Ectodermal cell (in vitro differentiated cells): ENCODE data around the gene DNM3.
"Not testable (repeated sequence)": the region's sequence is repeated elsewhere in the genome, so short reads cannot be mapped to it uniquely, and the experiment has no call there.

Experiments used
- H3K27ac ChIP-seq: 2 replicates; pipeline ENCODE4 v1.7.0; 2013; ENCODE audit warnings: mild to moderate bottlenecking, low read depth, low read length; ENCODE audit not compliant: insufficient read depth, poor library complexity, severe bottlenecking
- H3K27me3 ChIP-seq: 2 replicates; pipeline ENCODE4 v1.7.0; 2013; ENCODE audit warnings: mild to moderate bottlenecking, low read length; ENCODE audit not compliant: insufficient read depth, control insufficient read depth, poor library complexity, severe bottlenecking
- H3K36me3 ChIP-seq: one replicate; pipeline ENCODE4 v1.7.0; 2013; ENCODE audit warnings: low read length; ENCODE audit not compliant: control insufficient read depth, insufficient read depth
- H3K4me1 ChIP-seq: one replicate; pipeline ENCODE4 v1.7.0; 2013; ENCODE audit warnings: low read length; ENCODE audit not compliant: control insufficient read depth, insufficient read depth
- H3K4me3 ChIP-seq: 2 replicates; pipeline ENCODE4 v1.7.0; 2013; ENCODE audit warnings: low read depth, low read length, control low read depth; ENCODE audit not compliant: insufficient read depth
- H3K9me3 ChIP-seq: 2 replicates; pipeline ENCODE4 v1.7.0; 2013; ENCODE audit warnings: mild to moderate bottlenecking, low read length, moderate library complexity; ENCODE audit not compliant: control insufficient read depth
- WGBS, 2 experiments: methylation state at CpG; one replicate each; pipeline ENCODE4 v1.1.7; 2013; ENCODE audit warnings: missing lambda C conversion rate in 2 of 2; 5-methylcytosine and 5-hydroxymethylcytosine counted together

The DNM3 gene

DNA sequence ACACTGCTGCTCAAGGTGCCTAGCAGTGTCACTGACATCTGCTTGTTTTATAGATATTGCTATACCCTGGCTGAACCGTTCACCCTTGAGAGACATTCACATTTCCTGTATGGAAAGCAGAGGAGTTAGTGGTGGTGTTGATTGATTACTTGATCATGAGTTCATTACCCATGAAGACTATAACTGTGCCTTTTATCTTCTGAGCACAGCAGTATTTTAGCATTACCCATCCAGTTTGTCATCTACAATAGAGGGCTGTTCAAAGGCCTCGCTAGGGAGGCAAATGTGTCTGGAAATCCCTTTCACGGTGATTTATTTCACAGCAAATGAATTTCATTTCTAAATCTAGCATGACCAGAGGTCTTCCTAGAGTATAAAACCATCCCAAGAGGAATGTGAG lies 160.0 kb downstream of the DNM3 start:
- Histone ChIP-seq H3K36me3 (no peaks in the 10 kb centered on the region), H3K27me3 (no peaks in the 10 kb centered on the region), H3K4me3 (no peak overlapping the region), H3K9me3 (no peaks in the 10 kb centered on the region), H3K4me1 (no peaks in the 10 kb centered on the region), H3K27ac (no peak overlapping the region)
- WGBS, 2 experiments: 88 to 95% methylated on average over 3 of the region's 3 CpGs

DNA sequence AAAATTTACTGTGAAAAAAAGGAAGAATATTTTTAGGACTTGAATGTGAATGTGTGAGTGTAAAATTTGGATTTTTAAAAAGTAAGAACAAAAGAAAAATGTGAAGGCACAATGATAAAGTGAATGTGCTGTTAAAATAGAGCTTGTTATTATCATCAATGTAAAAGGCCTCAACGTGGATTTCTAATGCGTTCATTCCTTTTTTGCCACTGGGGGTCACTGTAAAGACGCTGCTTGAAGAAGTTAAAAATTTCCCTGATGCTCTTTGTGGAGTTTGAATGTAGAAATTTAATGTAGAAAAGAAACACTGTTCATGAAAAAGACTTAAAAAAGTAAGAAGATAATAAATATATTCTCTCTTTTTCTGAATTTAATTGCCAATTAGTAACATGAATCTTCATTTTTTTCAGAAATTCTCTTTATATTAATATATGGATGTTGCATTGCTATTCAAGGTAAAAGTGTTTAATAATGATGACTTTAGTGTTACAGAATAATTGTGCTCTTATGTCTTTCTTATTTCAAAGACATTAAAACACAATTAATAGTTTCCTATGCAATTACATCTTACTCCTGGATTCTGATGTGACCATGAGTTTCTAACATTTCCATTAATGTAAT lies 161.5 kb downstream of the DNM3 start:
- Histone ChIP-seq H3K27me3 (no peaks in the 10 kb centered on the region), H3K9me3 (no peaks in the 10 kb centered on the region)
- WGBS, 2 experiments: 18 to 28% methylated on average over 3 of the region's 3 CpGs

DNA sequence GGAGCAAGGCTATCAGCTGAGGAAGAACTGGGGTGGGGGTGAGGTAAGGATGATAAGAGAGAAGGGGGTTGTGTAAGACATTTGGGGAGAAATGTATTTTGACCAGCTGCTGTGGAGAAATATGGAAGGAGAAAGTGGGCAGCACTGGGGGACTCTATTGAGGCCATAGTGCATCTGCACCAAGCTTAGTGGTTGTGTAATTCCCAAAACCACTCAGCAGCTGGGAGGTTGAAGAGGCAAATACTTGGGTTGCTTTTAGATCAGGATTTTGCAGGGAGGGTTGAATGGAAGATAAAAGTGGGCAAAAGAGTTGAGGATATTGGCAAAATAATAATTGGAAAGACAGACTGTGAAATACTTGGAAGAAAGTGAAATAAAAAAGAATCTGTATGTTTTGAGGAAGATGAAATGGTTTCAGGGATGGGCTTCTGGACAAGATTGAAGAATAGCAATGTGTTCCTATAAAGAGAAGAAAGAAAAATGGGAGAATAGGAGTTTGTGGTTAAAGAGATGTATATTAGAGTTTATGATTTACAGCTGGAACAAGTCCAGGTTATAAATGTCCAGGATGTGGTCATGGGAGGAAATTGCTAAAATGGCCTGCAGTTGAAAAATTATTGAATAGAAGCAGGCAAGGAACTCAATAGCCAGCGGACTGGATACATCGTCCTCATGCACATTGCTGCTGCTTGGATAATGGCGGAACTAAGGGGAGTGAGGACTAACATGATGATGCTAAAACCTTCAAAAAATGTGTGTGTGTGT lies 162.7 kb downstream of the DNM3 start:
- H3K4me1 ChIP-seq: no peaks in the 10 kb centered on the region
- no peak overlapping the region for H3K27ac ChIP-seq
- no peaks in the 10 kb centered on the region for H3K27me3 ChIP-seq
- no peaks in the 10 kb centered on the region for H3K9me3 ChIP-seq
- WGBS, 2 experiments: 94 to 95% methylated on average over 3 of the region's 3 CpGs
- H3K36me3 ChIP-seq: no peaks in the 10 kb centered on the region
- no peak overlapping the region for H3K4me3 ChIP-seq

More for the DNA sequence above, 161.5 kb downstream of the DNM3 start:
- Histone ChIP-seq H3K4me1 (no peaks in the 10 kb centered on the region), H3K4me3 (no peak overlapping the region), H3K27ac (no peak overlapping the region), H3K36me3 (no peaks in the 10 kb centered on the region)

DNA sequence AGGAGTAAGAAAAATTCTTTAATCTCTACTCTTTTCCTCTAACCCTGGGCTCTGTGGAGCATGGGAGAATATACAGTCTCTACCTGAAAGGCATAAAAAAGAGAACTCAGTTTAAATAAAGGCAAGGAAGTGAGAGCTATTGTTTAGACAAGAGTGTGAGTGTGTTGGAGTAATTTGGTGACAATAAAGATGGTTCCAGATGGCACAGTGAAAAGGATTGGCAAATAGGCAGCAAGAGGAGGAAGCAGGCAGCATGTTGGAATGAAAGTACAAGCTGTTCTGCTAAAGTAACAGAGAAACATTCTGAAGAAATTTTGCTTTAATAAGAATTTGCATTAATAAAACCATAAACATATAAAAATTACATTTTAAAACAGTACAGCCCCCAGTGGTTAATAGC lies 163.4 kb downstream of the DNM3 start:
- Histone ChIP-seq H3K4me3 (no peak overlapping the region), H3K36me3 (no peaks in the 10 kb centered on the region), H3K27me3 (no peaks in the 10 kb centered on the region), H3K9me3 (no peaks in the 10 kb centered on the region), H3K4me1 (no peaks in the 10 kb centered on the region), H3K27ac (no peak overlapping the region)

DNA sequence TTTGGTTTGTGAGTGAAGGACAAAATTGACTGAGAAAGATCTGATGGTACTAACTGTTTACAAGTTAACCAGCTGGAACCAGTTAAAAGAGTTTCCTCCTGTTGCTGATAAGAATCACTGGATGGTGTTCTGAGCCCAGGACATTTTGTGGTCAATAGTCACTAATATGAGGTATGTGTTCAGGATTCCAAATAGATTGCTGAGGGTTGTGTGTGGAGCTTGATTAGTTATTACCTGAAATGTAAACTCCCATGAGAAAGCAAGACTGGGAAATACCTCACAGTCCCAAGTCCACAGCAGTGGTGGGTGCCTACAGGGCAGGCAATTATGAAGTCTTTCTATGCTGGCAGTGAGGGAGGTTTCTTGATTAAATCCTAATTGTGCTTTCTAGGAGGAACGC lies 164.6 kb downstream of the DNM3 start:
- Histone ChIP-seq H3K9me3 (no peaks in the 10 kb centered on the region), H3K4me1 (no peaks in the 10 kb centered on the region), H3K4me3 (no peak overlapping the region), H3K36me3 (no peaks in the 10 kb centered on the region), H3K27me3 (no peaks in the 10 kb centered on the region), H3K27ac (no peak overlapping the region)
- WGBS, 2 experiments: 94 to 100% methylated on average over 1 of the region's 1 CpG

DNA sequence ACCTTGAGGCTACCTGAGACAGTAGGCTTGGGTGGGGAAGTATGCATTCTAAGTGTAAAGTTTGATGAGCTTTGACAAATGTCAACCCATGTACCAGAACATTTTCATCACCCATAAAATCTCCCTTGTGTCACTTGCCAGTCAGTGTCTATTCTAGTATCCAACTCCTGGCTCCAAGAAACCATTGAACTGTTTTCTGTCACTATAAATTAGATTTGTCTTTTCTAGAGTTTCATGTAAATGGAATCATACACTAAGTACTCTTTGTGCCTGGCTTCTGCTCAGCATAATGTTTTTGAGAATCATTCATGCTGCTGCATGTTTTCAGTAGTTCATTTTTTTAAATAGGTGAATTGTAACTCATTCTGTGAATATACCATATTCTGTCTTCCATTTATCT lies 165.4 kb downstream of the DNM3 start:
- no peak overlapping the region for H3K27ac ChIP-seq
- no peaks in the 10 kb centered on the region for H3K4me1 ChIP-seq
- H3K4me3 ChIP-seq: no peak overlapping the region
- no peaks in the 10 kb centered on the region for H3K36me3 ChIP-seq
- H3K27me3 ChIP-seq: no peaks in the 10 kb centered on the region
- no peaks in the 10 kb centered on the region for H3K9me3 ChIP-seq

DNA sequence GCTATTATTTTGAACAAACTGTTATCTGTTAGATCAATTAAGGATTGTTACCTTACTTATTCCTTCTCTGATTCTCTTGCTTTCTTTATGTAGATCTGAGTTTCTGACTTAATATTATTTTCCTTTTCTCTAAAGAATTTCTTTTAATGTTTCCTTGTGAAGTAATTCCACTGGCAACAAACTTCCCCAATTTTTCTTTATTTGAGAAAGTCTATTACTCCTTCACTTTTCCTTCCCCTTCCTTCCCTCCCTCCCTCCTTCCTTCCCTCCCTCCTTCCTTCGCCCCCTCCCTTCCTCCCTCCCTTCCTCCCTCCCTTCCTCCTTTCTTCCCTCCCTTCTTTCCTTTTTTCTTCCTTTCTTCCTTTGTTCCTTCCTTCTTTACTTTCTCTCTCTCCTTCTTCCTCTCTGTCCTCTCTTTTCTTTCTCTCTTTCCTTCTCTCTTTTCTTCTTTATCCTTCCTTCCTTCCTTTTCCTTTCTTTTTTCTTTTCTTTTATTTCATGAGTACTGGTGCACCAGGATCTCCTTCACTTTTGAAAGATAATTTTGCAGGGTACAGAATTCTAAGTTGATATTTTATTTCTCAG lies 177.5 kb downstream of the DNM3 start:
- WGBS, 2 experiments: 89 to 94% methylated on average over 1 of the region's 1 CpG
- H3K27ac ChIP-seq: no peak overlapping the region

DNA sequence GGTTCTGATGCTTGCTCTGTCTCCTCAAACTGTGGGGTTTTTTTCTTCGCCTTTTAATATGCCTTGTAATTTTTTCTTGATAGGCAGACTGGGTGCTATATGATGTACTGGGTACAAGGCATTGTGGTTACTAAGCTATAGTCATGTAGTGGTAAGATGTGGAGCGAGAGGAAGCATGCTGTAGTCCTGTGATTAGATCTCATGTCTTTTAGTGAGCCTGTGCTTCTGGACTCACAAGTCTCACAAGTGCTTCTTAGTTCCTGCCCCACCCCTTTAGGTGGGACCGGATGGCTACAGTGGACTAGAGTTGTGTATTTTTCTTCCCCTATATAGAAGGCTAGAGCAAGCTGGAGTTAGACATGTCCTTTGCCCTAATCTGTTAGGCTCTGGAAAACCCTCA lies 178.7 kb downstream of the DNM3 start:
- Histone ChIP-seq H3K27me3 (no peaks in the 10 kb centered on the region), H3K36me3 (no peaks in the 10 kb centered on the region), H3K9me3 (no peaks in the 10 kb centered on the region), H3K4me1 (peaks cover under 1% of the 10 kb centered on the region), H3K4me3 (no peak overlapping the region), H3K27ac (no peak overlapping the region)
- 95% methylated on average over 3 of the region's 3 CpGs for WGBS, 2 experiments

More for the DNA sequence above, 177.5 kb downstream of the DNM3 start:
- Histone ChIP-seq H3K4me1 (no peaks in the 10 kb centered on the region), H3K4me3 (no peak overlapping the region), H3K27me3 (no peaks in the 10 kb centered on the region), H3K36me3 (no peaks in the 10 kb centered on the region), H3K9me3 (no peaks in the 10 kb centered on the region)

DNA sequence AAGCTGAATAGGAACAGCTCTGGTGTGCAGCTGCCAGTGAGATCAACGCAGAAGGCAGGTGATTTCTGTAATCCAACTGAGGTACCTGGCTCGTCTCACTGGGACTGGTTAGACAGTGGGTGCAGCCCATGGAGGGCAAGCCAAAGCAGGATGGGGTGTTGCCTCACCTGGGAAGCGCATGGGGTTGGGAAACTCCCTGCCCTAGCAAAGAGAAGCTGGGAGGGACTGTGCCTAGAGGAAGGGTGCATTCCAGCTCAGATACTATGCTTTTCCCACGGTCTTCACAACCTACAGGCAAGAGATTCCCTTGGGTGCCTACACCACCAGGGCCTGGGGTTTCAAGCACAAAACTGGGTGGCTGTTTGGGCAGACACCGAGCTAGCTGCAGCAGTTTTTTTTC lies 183.2 kb downstream of the DNM3 start:
- Histone ChIP-seq H3K27ac (no peak overlapping the region), H3K4me1 (peaks cover 3% of the 10 kb centered on the region), H3K4me3 (no peak overlapping the region), H3K36me3 (no peaks in the 10 kb centered on the region), H3K9me3 (no peaks in the 10 kb centered on the region), H3K27me3 (no peaks in the 10 kb centered on the region)
- WGBS, 2 experiments: 92% methylated on average over 5 of the region's 5 CpGs

DNA sequence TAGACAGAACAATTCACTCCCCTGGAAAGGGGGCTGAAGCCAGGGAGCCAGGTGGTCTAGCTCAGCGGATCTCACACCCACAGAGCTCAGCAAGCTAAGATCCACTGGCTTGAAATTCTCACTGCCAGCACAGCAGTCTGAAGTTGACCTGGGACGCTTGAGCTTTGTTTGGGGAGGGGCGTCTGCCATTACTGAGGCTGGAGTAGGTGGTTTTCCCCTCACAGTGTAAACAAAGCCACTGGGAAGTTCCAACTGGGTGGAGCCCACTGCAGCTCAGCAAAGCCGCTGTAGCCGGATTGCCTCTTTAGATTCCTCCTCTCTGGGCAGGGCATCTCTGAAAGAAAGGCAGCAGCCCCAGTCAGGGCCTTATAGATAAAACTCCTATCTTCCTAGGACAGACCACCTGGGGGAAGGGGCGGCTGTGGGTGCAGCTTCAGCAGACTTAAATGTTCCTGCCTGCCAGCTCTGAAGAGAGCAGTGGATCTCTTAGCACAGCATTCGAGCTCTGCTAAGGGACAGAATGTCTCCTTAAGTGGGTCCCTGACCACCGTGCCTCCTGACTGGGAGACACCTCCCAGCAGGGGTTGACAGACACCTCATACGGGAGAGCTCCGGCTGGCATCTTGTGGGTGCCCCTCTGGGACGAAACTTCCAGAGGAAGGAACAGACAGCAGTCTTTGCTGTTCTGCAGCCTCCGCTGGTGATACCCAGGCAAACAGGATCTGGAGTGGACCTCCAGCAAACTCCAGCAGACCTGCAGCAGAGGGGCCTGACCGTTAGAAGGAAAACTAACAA lies 183.8 kb downstream of the DNM3 start:
- not testable (repeated sequence) for H3K27me3 ChIP-seq, H3K4me3 ChIP-seq, H3K27ac ChIP-seq, H3K36me3 ChIP-seq, H3K4me1 ChIP-seq, H3K9me3 ChIP-seq
- WGBS, 2 experiments: 77 to 81% methylated on average over 13 of the region's 13 CpGs
